D721Med (cell line): ENCODE results near the gene ROMO1.

ENCODE experiments used
- DNase-seq: peaks from one replicate; pipeline ENCODE4 v3.0.0; 2011; ENCODE audit warnings: low spot score; ENCODE audit not compliant: insufficient read length
- FAIRE-seq: peaks from 2 replicates; lab custom pipeline; 2011; peaks lifted over from hg19 to GRCh38; lab: Jason Lieb, UNC
- TF ChIP-seq, protein P1 (sequence below): IDR thresholded peaks from 2 replicates; pipeline ENCODE4 v1.5.1; 2012; ENCODE audit warnings: mild to moderate bottlenecking, control low read depth; ENCODE audit not compliant: insufficient read depth; ENCODE audit errors: missing control alignments

The ROMO1 gene

DNA sequence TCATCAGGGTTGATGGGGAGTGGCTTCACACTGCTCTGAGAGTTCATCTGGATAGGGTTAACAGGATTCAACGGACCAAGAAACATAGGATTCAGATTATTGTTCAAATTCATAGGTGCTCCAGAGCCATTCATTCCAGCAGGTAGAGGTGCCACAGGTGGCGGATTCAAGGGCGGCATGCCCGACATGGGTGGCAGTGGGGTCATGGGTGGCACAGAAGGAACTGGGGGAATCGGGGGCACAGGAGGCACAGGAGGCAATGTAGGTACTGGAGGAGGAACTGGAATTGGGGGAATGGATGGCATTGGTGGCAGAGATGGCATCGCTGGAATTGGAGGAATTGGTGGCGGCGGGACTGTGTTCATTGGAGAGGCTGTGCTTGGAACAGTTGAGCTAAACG, 44.8 kb upstream of the ROMO1 start:
- TF ChIP-seq, protein P1, sequence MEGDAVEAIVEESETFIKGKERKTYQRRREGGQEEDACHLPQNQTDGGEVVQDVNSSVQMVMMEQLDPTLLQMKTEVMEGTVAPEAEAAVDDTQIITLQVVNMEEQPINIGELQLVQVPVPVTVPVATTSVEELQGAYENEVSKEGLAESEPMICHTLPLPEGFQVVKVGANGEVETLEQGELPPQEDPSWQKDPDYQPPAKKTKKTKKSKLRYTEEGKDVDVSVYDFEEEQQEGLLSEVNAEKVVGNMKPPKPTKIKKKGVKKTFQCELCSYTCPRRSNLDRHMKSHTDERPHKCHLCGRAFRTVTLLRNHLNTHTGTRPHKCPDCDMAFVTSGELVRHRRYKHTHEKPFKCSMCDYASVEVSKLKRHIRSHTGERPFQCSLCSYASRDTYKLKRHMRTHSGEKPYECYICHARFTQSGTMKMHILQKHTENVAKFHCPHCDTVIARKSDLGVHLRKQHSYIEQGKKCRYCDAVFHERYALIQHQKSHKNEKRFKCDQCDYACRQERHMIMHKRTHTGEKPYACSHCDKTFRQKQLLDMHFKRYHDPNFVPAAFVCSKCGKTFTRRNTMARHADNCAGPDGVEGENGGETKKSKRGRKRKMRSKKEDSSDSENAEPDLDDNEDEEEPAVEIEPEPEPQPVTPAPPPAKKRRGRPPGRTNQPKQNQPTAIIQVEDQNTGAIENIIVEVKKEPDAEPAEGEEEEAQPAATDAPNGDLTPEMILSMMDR, result no peak
- DNase-seq (no peak), FAIRE-seq (no peak)

DNA sequence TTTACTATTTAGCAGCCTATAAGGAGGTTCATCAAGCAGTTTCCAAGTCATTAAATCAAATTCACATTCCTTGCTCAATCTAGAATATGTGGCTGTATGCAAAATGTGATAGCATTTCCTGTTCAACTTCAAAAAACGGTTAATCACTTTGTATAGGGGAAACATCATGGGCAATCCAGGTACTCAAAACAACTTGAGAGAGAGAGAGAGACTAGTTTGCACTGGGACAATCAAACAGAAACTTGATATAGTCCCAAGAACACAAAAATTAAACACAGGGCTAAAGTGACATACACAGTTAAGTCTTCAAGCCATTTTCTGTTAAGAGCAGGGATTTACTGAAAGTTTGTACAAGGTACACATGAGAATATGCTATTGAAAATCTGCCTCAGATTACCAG, 41.9 kb upstream of the ROMO1 start:
- TF ChIP-seq, protein P1, result no peak
- no peak for DNase-seq
- no peak for FAIRE-seq

DNA sequence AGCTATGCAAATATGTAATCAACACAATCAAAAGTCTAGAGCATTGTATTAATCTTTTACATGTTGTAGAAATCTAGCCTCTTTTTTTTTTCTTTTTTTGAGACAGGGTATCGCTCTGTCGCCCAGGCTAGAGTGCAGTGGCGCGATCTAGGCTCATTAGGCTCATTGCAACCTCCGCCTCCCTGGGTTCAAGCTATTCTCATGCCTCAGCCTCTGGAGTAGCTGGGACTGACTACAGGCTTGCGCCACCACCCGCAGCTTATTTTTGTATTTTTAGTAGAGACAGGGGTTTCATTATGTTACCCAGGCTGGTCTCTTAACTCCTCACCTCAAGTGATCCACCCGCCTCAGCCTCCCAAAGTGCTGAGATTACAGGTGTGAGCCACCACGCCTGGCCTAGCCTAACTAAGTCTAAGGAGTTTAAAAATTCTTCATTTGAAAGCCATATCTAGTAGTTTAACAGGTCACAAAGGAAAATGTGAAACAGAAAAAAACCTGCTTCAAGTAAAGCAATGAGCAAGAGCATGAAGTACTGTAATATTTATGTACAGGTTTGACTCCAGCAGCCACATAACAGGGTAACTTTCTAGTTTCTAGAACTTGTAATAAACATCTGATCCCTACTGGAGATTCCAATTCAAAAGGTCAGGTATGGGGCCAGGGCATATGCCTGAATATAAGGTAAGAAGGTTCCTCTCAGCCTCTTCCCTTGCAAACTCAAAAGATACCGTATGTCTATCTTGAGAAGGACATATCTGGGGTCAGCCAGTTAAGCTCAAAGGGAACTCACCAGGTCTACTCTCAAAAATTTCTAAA, 38.9 kb upstream of the ROMO1 start:
- TF ChIP-seq, protein P1, result no peak
- FAIRE-seq, result no peak
- no peak for DNase-seq

DNA sequence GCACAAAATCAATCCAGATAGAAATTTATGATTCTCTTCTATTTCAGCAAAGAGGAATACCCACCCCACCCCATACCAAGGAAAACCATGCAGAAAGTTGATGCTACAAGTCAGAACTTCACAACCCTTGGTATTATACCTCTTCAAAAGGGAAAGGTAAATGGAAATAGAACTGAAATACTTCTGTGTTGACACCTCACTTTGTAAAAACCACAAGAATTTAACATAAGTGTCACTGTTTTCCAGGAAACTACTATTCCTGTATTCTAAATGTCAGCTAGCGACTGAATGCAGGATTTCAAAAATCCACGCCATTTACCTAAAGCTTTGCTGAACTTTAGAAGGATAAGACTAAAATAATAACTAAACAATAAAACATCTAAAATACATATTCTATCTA, 38.2 kb upstream of the ROMO1 start:
- DNase-seq, result no peak
- FAIRE-seq, result no peak
- TF ChIP-seq, protein P1, result no peak

DNA sequence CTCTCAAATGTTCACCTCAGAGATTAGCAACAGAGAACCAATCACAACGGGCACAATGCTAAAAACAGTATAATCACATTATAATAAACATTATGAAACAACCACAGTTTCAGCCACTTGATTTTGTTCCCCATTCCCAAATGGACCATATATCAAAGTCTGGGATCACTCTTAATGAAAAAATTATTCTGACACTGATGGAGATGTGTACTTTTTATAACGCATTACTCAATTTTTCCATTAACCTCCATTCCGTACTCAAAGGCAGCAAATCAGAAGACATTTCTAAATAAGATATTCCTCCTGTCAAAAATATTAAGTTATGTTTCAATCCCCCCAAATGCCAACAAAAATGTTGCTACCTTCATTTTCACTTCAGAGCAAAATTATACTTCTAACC, 37.3 kb upstream of the ROMO1 start:
- DNase-seq (no peak), FAIRE-seq (no peak)

DNA sequence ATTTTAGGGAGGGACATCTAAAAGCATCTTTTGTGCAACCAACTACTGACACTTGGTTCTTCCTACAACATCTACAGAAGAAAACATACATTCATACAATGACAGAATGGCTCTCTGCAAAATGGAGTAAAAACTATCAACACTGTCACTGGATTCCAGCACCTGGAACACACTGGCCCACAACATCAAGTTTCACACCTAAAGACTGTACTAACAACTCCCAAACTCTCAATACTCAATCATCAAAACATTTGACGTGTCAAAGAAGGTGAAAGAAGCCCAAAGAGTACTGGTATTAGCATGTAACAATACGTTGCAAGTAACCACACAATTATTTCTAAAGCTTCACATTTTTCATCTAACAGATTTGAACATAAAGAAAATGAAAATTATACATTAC, 36.7 kb upstream of the ROMO1 start:
- TF ChIP-seq, protein P1, result no peak
- DNase-seq, result no peak
- FAIRE-seq, result no peak

More for the DNA sequence above, 37.3 kb upstream of the ROMO1 start:
- TF ChIP-seq, protein P1, result no peak

DNA sequence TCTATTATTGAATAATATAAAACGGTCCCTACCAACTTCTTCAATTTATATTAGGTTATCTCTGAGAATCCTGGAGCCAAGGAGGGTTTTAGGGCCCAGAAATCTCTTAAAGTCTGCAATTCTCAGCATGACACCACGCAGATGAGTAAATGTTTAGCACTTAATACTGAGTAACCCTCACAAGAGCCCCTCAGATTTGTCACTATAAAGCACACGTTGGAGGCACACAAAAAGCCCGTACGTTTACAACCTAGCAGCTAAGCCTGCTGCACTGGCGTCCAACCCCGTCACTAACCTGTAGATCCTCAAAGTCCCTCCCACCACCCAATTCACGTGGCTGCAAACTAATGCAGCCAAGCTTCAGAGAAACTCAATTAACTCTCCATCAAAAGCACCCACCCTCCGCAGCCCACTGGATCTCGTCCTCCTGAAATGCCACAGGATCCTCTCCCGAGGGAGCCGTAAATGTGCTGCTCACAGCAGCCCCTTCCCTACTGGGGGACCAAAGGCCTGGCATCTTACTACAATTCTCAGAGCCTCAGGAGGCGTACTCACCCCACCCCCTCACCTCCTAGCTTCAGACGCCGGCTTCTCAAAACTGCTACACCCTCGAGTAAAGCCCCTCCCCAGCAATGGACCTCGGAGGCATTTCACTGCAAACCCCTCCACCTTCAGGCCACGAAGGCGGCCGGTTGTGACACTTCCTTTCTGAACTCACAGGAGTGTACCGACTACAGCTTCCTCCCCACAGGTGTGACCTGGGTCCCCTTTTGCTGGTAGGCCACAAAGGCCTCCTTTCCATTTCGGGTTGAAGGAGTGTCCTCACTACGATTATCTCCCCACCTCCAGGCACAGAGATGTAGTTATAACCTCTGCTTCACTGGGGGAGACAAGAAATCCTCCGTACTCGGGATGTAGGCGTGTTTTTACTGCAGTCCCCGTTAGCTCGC, 35.4 kb upstream of the ROMO1 start:
- DNase-seq, result no peak
- FAIRE-seq, result no peak
- TF ChIP-seq, protein P1, result no peak
